COLO668 (cell line): ENCODE results near the gene ATP8A1.
"Not testable (repeated sequence)": the region's sequence is repeated elsewhere in the genome, so short reads cannot be mapped to it uniquely, and the experiment has no call there.

ENCODE experiments used
- DNase-seq: peaks from one replicate; lab custom pipeline; 2025; ENCODE audit not compliant: unreplicated experiment; lab: John Stamatoyannopoulos, UW

The ATP8A1 gene

GRCh38 chr4:42656944-42657792 lies at the start of gene ATP8A1:
Gene ATP8A1, minus strand, starts transcription at chr4:42657105. Its CDS starts 232 bp downstream, at chr4:42656873.
- peak; percentile 97 for DNase-seq

GRCh38 chr4:42706086-42706485 lies 49.2 kb upstream of the ATP8A1 start:
- no peak for DNase-seq

DNA sequence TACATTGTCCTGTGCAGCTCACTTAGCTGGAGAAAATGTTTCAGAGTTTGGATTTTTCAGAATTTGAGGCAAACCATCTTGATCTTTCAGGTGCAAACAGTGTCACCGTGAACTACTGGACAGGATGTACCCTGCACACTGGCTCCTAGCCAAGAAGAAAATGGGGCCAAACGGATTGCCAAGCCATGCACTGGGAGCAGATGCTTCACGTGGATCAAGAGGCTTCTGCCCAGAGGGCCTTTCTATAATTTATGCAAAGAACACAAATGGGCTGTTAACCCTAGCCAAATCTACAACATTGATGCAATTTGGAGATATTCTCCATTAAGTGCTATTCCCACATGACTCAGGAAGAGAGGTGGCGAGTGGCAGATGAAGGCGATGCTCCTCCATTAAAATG lies 46.9 kb upstream of the ATP8A1 start:
- DNase-seq: peak; percentile 5

DNA sequence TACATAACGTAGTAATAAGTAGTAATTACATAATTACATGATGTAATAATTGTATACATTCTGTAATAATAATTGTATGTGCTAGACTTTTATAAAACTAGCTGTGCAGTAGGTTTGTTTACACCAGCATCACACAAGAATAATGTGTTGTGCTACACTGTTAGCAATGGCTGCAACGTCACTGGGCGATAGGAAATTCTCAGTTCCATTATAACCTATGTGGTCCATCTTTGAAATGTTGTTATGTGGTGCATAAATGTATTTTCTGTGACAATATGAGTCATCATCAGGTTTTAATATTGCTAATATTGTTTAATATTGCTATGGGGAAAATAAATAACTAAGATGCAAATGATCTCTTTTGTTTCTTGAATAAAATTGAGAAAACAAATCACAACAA lies 46.0 kb upstream of the ATP8A1 start:
- DNase-seq: no peak

GRCh38 chr4:42701780-42702179 lies 44.9 kb upstream of the ATP8A1 start:
- DNase-seq: not testable (repeated sequence)

- no peak for DNase-seq
Observed at GRCh38 chr4:42690537-42690936, 33.6 kb upstream of the ATP8A1 start.

DNA sequence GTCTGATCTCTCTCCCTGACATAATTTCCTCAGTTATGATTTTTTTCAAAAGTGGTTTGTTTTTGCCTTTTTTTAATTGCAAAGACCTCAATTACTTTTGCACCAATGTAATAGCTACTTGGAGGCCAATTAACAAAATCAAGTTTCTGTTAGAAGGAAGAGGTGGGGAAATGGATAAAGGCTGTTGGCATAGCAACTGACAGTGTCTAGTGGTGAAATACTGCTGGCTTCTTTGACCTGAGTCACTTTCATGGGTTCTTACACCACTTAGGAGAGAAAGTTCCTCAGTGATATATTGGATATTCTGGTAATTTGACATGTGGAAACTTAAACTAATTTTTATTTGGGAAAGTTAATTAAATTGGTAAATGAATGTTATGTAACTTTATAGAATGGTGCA lies 26.5 kb upstream of the ATP8A1 start:
- no peak for DNase-seq

GRCh38 chr4:42678512-42678911 lies 21.6 kb upstream of the ATP8A1 start:
- no peak for DNase-seq

- no peak for DNase-seq
Observed at GRCh38 chr4:42676066-42676951, 19.4 kb upstream of the ATP8A1 start.

DNA sequence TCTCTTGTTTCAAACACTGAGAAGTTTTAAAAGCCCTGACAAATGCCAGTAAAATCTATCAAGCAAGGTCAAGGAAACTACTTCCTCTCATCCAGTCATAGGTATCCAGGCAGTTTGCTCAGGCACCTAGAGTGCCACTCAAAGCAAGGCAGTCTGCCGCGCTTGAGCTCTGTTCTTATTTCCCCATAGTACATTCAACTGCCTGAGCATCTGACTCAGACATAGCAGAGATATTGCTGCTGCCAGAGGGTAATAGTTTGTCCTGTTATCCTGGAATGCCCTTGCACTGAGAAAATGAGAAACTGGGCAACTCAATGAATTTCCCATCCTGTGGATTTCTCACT lies 16.1 kb upstream of the ATP8A1 start:
- no peak for DNase-seq

DNA sequence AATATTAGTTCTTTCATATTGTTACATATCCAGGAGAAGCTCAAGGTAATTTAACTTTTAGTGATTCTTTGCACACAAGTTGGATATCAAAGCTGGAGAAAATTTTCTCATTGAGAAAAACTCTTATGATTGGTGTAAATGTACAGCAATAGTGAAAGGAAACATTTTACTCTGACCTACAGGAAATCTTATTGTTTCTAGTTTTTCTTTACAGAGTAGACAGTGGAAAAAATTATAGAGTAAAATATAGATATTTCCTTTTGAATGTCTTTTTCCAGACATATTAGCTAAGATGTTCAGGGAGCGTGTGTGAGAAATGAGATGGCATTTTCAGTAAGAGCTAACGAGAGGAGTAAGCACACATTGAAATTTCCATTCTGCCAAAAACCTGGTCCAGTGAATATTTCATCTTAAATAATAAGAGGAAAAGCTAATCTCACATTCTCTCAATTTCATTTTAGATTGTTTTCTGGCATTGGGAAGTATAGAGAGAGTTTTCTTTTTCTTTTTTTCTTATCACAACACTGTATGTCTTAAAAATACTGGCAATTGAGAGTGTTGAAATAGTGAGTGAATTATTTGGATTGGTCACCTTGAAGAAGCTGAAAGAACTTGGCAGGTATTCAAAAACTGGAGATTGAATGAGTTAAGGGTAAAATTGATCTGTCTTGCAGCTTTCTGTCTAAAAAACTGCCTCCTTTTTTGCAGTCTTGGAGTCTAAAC lies 15.6 kb upstream of the ATP8A1 start:
- DNase-seq: no peak

GRCh38 chr4:42671431-42672194 lies 14.7 kb upstream of the ATP8A1 start:
- DNase-seq: no peak

DNA sequence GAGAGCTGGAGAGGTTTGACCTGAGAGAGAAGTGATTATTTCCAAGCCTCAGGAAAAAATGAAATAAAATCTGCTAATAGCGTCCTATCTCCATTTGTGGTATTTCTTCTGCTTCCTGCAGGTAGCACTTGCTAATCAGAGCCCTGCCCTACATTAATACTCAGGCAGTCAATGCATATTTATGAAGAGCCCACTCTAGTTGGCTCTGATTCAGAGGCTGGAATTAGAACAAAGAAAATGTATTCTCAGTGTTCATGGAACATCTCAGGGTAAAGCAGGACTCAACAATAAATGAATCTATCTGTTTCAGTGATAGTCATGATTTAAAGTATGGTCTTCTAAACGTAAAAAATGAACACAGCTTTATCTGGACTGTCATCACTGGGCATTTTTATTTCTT lies 1.4 kb upstream of the ATP8A1 start:
- DNase-seq: no peak

GRCh38 chr4:42656679-42656943 lies 294 bp downstream of the ATP8A1 start:
- no peak for DNase-seq

GRCh38 chr4:42655921-42656678 lies 805 bp downstream of the ATP8A1 start:
- peak; percentile 62 for DNase-seq

DNA sequence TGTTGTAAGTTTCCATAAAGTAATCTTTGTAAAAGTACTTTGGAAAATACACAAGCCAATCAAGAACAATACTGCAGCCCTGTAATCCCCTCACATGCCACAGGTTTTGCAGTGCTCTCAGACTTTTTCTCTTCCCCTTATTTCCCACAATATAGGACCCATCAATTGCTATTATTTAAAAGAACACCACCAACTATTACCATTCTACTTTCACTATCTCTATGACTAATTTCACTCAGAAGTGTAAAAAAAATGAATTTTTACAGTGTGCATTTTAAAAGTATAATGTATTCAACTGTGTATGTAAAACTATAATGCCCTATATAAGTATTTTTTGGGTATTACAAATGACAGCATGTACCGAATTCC lies 1.7 kb downstream of the ATP8A1 start:
- no peak for DNase-seq

DNA sequence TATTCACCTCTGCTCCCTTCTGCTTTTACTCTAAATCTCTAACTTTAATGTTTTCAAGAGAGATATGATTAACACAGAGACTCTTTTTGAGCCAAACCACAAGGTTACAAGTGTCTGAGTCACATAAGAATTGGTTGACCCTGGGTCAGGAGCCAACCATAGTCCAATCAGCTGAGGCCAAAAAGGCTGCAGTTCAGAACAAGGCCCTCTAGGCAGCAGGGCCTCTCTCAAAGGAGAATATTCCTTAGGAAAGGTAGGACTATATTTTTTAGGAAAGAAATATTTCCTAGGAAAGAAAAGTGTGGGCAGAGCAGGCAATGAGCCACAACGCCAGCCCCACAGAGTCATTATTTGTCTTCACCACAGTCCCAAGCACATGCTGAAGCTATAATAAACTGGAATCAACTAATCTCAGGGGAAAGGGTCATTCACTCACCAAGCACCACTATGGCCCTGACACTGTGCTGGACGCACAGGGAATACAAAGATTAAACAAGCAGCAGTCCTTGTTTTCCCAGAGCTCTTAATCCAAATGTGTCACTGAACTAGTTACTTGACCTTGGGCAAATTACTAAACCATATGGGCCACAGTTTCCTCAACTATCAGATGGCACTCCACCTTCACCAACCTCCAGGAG lies 2.2 kb downstream of the ATP8A1 start:
- DNase-seq: no peak

DNA sequence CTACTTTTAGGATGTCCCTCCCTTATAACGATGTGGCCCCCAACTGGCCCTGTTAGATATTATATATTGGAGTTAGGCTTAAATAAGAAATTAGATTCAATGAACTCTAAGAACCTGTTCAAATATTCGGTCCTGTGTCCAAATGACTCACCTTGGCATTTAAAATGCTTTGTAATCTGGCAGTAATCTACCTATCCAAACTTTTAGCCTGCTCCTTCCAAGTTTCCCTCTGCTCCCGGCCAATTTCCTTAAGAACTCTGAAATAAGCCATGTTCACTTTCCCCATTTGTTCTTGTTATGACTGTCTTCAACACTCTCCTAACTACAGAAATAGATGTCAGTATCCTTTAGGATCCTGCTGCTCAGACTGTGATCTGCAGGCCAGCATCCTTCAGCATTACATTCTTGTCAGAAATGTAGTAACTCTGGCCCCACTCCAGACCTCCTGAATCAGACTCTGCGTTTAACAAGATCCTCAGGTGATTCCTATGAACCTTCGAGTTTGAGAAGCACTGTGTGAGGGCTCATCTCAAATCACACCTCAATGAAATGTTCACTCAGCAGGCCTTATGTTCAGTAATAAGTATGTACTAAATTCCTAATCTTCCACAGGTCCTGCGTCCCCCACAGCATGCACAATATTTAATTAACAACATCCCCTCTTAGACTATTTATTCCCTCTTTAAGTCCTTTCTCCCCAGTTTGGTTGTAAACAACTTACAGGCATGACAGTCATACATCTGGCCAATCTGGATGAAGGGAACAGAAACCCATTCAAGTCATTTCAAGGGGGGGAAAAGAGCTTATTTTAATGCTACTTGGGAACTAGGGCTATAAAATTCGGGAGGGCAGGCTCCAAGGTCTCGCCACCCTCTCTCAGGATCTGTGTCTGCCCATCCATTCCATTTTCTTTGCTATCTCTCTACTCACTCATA lies 3.0 kb downstream of the ATP8A1 start:
- DNase-seq: no peak
